ENCODE results near the gene SCD5.

- TF ChIP-seq, protein P1, sequence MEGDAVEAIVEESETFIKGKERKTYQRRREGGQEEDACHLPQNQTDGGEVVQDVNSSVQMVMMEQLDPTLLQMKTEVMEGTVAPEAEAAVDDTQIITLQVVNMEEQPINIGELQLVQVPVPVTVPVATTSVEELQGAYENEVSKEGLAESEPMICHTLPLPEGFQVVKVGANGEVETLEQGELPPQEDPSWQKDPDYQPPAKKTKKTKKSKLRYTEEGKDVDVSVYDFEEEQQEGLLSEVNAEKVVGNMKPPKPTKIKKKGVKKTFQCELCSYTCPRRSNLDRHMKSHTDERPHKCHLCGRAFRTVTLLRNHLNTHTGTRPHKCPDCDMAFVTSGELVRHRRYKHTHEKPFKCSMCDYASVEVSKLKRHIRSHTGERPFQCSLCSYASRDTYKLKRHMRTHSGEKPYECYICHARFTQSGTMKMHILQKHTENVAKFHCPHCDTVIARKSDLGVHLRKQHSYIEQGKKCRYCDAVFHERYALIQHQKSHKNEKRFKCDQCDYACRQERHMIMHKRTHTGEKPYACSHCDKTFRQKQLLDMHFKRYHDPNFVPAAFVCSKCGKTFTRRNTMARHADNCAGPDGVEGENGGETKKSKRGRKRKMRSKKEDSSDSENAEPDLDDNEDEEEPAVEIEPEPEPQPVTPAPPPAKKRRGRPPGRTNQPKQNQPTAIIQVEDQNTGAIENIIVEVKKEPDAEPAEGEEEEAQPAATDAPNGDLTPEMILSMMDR (conservative IDR thresholded peaks at IDR 0.05 in 1 of 2, IDR thresholded peaks at IDR 0.05 in 1 of 2; ENCODE audit: extremely low read depth in 1 of 2, insufficient read depth in 1 of 2, low read depth in 1 of 2, low read length in 2 of 2), result no peak
- TF ChIP-seq EZH2 (IDR thresholded peaks at IDR 0.05; ENCODE audit: borderline replicate concordance, low read length), result no peak
Observed at GRCh38 chr4:82604522-82604921, 194.1 kb downstream of the SCD5 start.
